ENCODE measurements around the gene CARD11.
"Not testable (repeated sequence)": the region's sequence is repeated elsewhere in the genome, so short reads cannot be mapped to it uniquely, and the experiment has no call there.

The CARD11 gene

DNA sequence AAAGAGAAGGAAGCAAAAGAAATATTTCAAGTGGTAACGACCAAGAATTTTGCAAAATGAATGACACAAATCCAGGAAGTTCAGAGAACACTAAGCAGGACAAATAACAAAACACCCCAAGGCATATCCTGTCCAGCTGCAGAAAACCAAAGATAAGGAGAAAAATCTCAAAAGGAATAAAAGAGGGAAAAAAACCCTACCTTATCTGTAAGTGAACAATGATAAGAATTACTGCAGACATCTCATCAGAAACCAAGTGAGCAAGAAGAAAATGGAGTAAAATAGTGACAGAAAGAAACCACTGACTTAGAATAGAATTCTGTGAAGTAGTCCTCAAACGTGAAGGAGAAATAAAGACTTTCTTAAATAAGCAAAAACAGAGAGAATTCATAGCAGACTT lies 21.8 kb downstream of the CARD11 start:
- DNase-seq = no peak

DNA sequence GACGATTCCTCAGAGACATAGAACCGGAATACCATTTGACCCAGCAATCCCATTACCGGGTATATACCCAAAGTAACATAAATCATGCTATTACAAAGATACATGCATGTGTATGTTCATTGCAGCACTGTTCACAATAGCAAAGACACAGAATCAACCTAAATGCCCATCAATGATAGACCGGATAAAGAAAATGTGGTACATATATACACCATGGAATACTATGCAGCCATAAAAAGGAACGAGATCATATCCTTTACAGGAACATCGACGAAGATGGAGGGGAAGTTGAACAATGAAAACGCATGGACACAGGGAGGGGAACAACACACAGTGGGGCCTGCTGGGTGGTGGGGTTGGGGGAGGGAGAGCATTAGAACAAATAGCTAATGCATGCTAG lies 22.4 kb downstream of the CARD11 start:
- DNase-seq = not testable (repeated sequence)

- no peak for DNase-seq
Measured at GRCh38 chr7:3020416-3020815, 23.3 kb downstream of the CARD11 start.

DNA sequence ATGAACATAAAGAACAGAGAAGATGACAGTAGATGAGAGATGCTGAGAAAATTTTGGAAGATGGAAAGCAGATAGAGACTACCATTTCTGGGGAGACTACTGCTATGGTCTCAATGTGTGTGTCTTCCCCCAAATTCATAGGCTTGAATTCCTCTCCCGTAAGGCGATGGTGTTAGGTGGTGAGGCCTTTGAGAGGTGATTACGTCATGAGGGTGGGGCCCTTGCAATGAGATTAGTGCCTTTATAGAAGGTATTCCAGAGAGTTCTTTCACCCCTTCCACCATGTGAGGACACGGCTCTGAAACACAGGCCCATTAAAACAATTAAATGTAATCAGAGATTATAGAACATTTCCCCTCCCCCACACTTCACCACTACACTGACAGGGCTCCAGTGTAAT lies 23.9 kb downstream of the CARD11 start:
- DNase-seq = no peak

- DNase-seq = no peak
Measured at GRCh38 chr7:3013975-3014792, 29.5 kb downstream of the CARD11 start.

- no peak for DNase-seq
Measured at GRCh38 chr7:3011211-3011852, 32.3 kb downstream of the CARD11 start.

DNA sequence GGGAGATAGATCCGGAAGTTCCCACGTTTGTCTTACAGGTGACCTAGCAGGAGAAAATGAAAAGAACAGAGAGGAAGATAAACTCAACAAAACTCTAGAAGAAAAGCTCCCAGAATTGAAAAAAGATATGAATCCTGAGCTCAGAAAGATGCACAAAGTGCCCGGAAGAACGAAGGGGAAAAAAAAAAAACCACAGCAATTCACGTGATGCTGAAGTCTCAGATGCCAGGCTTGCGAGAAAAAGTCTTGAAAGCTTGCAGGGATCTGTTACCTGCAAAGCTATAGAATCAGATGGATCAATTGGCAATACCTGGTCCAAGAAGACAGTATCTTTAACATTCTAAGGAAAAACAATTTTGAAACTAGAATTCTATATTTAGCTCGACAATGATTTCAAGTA lies 33.5 kb downstream of the CARD11 start:
- no peak for DNase-seq

GRCh38 chr7:3009086-3009485 lies 34.6 kb downstream of the CARD11 start:
- DNase-seq = no peak

DNA sequence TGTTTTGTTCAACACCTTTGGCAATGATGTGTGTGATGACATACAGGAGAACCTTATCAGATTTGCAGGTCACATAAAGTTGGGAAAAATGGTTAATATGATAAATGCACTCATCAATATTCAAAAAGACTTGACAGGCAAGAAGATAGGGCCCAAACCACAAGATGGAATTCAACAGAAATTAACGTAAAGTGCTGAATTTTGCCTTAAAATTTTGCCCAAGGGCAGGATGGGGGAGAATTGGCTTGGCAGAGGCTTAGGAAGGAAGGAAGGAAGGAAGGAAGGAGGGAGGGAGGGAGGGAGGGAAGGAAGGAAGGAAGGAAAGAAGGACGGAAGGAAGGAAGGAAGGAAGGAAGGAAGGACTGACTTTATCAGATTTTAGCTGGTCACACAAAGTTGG lies 35.3 kb downstream of the CARD11 start:
- DNase-seq = no peak

- DNase-seq = no peak
Measured at GRCh38 chr7:3007696-3008095, 36.0 kb downstream of the CARD11 start.

- DNase-seq = no peak
Measured at GRCh38 chr7:3005257-3005656, 38.4 kb downstream of the CARD11 start.

DNA sequence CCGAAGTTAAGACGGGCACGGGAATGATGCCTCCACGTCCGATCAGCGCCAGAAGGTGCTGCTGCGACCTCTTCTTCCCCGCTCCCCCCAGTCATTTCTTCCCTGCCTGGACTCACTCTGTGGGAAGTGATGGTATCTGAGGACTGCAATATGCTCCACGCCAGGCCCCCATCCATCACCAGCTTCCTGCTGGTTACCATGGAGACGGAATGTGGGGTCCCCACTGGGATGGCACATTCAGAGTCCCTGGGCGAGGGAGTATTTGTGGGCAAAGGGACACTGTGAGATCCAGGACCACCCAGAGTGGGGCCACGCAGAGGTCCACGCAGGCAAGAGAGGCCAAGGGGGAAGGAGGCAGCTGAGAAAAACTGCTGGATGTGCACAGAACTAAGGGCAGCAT lies 39.7 kb downstream of the CARD11 start:
- DNase-seq = no peak

DNA sequence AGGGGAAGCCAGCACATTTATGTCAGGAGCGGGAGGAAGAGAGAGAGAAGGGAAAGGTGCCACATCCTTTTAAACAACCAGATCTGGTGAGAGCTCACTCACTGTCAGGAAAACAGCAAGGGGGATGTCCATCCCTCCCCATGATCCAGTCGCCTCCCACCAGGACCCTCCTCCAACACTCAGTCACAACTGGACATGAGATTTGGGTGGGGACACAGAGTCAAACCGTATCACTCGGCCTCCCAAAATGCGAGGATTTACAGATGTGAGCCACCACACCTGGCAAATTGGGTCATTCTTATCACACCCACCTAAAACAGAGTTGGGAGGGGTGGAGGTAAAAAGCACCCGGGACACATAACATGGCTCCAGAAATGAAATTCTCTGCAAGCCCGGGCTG lies 41.0 kb downstream of the CARD11 start:
- no peak for DNase-seq

GRCh38 chr7:3000566-3000965 lies 43.1 kb downstream of the CARD11 start:
- DNase-seq = no peak

GRCh38 chr7:2999078-2999500 lies 44.6 kb downstream of the CARD11 start:
- no peak for DNase-seq

- DNase-seq = no peak
Measured at GRCh38 chr7:2997014-2997413, 46.7 kb downstream of the CARD11 start.

DNA sequence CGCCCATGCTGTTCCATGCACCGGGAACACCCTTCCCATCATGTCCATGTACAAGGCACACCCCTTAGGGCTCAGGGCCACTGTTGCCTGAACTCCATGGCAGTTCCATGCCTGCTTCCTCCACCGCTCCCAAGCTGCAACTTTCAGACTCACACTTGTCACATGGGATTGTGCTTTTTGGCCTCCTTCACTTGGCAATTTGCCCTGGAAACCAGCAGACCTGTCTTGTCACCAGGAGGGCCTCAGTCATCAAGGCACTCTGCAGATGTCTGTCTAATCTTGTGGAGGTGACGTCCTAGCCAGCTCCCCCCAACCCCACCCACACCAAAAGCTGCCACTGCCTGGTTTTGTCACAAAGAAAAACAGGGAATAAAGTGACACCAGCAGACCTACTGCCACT lies 47.5 kb downstream of the CARD11 start:
- no peak for DNase-seq

DNA sequence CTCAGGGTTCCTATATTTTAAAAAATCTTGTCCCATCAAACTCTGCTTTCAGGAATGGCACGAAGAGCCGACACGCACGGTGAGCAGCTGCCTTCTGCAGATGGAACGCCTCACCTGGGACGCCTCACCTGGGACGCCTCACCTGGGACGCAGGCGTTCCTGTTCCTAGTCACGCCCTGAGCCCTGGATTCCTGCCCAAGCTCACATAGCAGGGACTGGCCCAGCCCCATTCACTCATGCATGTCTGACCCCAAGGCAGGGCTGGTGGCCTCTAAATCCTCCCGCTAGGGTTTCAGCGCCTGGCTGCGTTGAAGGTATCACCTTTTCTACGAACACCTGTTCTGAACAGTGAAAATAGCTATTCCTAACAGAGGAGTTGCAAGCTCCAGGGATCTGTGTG lies 49.8 kb downstream of the CARD11 start:
- DNase-seq = no peak

- DNase-seq = no peak
Measured at GRCh38 chr7:2993396-2993795, 50.3 kb downstream of the CARD11 start.

- no peak for DNase-seq
Measured at GRCh38 chr7:2990949-2991470, 52.7 kb downstream of the CARD11 start.

DNA sequence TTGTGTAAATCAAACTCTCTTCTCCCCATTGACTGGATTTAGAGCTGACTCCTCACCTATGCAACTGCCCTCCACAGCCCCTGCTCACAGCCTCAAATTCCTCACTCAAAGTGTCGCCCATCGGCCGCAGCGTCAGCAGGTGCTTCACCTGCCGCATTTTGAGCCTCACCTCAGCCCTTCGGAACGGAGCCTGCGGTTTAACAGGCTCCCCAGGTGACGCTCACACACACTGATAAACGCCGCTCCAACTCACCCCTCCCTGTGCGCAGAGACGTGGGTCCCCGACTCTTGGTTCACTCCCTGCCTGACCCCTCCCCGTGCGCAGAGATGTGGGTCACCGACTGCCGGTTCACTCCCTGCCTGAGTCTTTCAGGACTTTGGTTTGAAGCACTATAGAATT lies 57.1 kb downstream of the CARD11 start:
- DNase-seq = no peak

- DNase-seq = no peak
Measured at GRCh38 chr7:2985866-2986265, 57.8 kb downstream of the CARD11 start.

GRCh38 chr7:2984091-2984490 lies 59.6 kb downstream of the CARD11 start:
- DNase-seq = no peak
